Stimulated activated naive CD4-positive, alpha-beta T cell (primary cell): ENCODE data around the gene HBA1.
A peak's percentile ranks its signal among the peaks of the same experiment; 100 is the strongest.
"Not testable (repeated sequence)": the region's sequence is repeated elsewhere in the genome, so short reads cannot be mapped to it uniquely, and the experiment has no call there.

Source experiments
- DNase-seq, 6 experiments: peaks; one replicate each; lab custom pipeline; 2025; lab: John Stamatoyannopoulos, UW

HBA1 gene

DNA sequence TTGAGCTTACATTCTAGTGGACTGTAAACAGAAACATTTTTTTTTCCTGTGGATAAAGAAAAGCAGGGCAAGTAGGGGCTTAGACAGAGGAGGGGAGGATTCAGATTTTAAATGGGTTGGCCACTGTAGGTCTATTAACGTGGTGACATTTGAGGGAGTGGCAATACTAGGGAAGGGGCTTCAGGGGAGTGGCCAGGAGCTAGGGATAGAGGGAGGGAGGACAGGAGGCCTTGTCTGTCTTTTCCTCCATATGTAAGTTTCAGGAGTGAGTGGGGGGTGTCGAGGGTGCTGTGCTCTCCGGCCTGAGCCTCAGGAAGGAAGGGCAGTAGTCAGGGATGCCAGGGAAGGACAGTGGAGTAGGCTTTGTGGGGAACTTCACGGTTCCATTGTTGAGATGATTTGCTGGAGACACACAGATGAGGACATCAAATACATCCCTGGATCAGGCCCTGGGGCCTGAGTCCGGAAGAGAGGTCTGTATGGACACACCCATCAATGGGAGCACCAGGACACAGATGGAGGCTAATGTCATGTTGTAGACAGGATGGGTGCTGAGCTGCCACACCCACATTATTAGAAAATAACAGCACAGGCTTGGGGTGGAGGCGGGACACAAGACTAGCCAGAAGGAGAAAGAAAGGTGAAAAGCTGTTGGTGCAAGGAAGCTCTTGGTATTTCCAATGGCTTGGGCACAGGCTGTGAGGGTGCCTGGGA is 17.2 kb upstream of the HBA1 start:
- no peak for DNase-seq

DNA sequence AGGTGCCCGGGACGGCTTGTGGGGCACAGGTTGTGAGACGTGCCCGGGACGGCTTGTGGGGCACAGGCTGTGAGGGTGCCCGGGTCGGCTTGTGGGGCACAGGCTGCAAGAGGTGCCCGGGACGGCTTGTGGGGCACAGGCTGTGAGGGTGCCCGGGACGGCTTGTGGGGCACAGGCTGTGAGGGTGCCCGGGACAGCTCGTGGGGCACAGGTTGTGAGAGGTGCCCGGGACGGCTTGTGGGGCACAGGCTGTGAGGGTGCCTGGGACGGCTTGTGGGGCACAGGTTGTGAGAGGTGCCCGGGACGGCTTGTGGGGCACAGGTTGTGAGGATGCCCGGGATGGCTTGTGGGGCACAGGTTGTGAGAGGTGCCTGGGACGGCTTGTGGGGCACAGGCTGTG is 16.2 kb upstream of the HBA1 start:
- not testable (repeated sequence) for DNase-seq

DNA sequence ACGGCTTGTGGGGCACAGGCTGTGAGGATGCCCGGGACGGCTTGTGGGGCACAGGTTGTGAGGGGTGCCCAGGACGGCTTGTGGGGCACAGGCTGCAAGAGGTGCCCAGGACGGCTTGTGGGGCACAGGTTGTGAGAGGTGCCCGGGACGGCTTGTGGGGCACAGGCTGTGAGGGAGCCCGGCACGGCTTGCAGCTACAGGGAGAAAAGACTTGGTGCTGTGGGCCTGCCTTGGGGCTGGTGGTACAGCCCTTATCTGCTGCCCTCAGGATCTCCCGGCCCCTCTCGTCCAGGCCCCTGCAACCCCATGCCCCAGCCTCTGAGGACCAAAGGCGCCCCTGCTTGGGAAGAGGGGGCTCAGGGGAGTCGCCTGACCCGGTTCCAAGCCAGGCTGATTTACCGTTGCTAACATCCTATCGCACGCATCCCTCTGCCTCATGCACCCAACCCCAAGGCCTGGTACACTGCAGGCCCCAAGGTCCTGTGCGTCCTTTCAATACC is 15.7 kb upstream of the HBA1 start:
- DNase-seq = no peak

DNA sequence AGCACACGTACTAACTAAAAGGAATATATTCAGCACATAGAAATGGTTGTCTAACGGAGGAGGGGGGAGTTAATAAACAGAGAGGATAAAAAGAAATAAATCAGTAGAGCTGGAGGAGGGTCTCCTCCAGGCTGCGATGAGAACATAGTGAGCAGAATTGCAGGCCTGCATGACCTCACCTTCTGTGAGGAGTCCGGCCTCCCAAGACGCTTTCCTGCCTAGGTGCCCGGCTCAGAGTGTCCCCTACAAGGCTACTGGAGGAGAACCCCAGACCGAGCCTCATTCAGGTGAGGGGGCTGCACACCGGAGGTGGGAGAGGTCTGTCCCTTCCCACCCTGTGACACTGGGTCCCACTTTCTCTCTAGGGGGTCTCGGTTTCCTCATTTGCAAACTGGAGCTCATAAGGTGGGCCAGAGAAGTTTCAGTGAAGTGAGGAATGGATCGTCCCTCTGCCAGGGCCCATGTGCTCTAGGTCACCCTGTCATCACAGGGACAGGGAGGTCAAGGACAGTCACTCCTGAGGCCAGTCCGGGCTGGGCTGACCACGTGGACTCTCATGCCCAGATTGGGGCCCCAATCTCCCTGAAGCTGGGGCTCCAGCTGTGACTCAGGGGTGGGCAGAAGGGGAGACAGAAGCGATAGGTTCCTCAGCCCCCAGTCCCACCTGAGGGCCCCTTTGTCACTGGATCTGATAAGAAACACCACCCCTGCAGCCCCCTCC is 14.0 kb upstream of the HBA1 start:
- no peak for DNase-seq

DNA sequence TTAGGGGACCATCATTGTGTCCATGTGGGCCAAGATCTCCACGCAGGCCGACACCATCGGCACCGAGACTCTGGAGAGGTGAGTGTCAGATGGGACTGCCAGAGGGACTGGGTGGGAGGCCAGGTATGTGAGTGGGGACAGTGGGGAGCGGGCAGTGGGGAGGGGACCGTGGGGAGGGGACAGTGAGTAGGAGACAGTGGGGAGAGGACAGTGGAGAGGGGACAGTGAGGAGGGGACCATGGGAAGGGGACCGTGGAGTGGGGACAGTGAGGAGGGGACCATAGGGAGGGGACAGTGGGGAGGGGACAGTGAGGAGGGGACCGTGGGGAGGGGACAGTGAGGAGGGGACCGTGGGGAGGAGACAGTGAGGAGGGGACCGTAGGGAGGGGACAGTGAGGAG is 13.3 kb upstream of the HBA1 start:
- not testable (repeated sequence) for DNase-seq

DNA sequence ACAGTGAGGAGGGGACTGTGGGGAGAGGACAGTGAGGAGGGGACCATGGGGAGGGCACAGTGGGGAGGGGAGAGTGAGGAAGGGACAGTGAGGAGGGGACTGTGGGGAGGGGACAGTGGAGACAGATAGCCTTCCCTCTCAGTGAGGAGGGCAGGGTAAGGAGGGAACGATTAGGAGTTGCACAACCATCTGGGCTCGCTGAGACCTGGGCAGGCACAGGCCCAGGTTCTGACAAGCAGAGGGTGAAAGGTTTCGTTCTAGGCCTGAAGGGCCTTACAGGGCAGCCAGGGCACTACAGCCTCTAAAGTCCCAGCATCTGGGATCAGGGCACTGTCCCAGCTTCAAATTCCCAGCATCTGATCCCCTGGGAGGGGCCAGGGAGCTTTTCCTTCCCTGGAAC is 12.8 kb upstream of the HBA1 start:
- not testable (repeated sequence) for DNase-seq

DNA sequence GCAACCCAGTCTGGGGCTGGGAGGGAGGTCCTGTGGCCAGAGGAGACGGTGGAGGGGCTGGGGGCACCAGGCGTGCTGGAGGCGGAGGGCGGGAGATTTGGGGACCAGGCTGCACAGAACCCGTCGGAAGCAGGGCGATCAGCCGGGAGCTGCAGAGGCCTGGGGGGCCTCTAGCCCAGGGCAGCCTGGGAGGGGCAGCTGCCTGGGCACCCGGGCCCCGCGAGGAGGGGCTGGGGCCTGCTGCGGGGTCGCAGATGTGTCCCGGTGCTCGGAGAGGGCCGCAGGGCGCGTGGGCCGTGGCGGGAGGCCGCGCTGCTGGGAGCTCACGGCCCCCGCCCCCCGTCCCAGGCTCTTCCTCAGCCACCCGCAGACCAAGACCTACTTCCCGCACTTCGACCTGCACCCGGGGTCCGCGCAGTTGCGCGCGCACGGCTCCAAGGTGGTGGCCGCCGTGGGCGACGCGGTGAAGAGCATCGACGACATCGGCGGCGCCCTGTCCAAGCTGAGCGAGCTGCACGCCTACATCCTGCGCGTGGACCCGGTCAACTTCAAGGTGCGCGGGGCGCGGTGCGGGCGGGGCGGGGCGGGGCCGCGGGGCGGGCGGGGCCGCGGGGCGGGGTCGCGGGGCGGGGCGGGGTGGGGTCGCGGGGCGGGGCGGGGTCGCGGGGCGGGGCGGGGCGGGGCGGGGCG is 12.2 kb upstream of the HBA1 start:
- DNase-seq = not testable (repeated sequence)

DNA sequence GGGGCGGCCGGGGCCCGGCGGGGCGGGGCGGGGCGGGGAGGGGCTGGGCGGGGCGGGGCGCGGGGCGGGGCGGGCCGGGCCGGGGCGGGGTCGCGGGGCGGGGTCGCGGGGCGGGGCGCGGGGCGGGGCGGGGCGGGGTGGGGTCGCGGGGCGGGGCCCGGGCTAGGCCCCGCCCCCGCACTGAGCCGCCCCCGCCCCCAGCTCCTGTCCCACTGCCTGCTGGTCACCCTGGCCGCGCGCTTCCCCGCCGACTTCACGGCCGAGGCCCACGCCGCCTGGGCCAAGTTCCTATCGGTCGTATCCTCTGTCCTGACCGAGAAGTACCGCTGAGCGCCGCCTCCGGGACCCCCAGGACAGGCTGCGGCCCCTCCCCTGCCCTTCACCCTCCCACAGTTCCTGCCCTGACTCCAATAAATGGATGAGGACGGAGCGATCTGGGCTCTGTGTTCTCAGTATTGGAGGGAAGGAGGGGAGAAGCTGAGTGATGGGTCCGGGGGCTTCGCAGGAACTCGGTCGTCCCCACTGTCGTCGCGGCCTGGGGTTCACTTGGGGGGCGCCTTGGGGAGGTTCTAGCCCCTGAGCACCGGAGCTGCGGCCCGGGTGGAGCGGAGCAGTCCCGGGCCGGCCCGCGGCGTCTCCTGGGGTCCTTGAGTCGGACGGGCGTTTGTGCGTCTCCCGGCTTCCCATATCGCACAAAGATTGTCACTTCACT is 11.5 kb upstream of the HBA1 start:
- no peak for DNase-seq

DNA sequence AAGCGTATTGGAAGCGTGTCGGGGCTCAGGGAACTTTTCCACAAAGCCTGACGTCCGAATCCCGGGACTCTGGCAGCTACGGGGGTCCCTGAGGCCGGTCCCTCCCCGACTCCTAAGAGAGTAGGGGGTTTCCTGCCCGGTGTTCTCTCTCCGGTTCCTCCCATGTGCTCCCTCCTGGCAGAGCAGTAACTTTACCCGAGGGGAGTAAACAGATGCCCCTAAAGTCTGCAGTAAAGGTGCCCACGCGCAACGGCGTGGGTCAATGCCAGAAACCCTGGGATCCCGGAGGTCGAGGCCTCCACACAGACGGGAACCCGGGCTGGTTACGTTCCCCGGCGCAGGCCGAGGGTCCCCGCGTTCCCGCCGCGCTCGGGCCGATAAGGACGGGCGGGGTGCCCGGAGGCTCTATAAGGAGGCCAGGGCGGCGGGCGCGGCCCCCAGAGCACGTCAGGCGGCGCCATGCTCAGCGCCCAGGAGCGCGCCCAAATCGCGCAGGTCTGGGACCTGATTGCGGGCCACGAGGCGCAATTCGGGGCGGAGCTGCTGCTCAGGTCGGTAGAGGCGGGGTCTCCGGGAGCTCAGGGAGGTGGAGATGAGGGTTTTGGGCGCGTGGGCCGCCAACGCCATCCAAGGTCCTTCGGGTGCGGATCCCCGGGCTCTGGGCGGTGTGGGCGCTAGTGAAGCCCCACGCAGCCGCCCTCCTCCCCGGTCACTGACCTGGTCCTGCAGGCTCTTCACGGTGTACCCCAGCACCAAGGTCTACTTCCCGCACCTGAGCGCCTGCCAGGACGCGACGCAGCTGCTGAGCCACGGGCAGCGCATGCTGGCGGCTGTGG is 10.7 kb upstream of the HBA1 start, which contains the start of gene HBM:
Gene HBM, plus strand, starts transcription at position 440 of the 836 bp plus-strand sequence. Its CDS starts 20 bp downstream, at position 460.
- peak in 1 of 6 experiments; percentile 26 for DNase-seq

DNA sequence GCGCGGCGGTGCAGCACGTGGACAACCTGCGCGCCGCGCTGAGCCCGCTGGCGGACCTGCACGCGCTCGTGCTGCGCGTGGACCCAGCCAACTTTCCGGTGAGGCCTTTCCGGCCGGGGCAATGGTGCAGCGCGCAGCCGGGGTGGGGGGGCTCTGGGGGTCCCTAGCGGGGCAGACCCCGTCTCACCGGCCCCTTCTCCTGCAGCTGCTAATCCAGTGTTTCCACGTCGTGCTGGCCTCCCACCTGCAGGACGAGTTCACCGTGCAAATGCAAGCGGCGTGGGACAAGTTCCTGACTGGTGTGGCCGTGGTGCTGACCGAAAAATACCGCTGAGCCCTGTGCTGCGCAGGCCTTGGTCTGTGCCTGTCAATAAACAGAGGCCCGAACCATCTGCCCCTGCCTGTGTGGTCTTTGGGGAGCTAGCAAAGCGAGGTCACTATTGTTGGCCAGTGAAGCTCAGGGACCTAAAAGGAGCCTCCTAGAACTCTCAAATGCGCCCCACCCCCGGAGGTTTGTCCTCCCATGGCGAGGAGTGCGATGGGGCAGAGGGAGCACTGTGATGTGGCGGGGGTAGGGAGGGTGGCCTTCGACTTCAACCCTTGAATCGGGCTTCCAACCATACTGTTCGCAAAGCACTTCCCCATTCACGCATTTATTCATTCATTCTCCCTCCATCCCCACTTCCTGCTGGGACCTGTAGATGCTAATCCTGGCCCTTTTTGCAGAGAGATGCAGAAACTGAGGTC is 9.9 kb upstream of the HBA1 start:
- DNase-seq = no peak

DNA sequence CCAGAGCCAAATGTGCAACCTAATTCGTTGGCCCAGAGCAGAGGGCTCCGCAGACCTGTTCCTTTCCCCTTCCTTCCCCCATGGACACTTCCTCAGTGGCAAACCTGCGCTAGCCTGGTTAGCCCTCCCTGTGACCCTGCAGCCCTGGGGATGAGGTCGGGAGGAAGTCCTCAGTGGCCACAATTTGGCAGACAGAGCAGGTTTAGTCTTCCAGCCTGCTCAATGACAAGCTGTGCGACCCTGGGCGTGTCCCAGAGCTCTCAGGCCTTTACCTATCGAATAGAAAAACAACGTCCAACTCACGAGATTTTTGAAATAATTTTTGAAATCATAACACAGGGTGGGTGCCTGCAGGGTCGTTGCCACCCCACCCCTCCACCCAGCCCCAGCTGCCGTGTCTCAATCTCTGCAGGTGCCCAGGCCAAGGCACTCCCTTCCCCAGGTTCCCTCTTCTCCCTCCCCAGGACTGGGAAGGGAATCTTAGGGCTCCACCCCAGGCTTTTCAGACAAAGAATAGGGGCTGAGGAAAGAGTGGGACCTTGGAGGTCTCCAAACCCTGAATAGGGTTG is 9.3 kb upstream of the HBA1 start:
- DNase-seq = no peak

DNA sequence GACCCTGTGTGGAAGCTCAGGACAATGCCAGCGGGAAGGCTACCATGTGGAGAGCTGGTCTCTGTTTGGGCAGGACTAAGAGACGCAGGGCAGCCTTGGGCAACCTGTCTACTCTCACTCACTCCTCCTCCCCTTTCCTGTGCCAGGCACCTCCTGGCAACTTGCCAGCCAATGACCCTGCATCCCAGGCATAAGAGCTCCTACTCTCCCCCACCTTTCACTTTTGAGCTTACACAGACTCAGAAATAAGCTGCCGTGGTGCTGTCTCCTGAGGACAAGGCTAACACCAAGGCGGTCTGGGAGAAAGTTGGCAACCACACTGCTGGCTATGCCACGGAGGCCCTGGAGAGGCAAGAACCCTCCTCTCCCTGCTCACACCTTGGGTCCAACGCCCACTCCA is 8.1 kb upstream of the HBA1 start:
- no peak for DNase-seq

DNA sequence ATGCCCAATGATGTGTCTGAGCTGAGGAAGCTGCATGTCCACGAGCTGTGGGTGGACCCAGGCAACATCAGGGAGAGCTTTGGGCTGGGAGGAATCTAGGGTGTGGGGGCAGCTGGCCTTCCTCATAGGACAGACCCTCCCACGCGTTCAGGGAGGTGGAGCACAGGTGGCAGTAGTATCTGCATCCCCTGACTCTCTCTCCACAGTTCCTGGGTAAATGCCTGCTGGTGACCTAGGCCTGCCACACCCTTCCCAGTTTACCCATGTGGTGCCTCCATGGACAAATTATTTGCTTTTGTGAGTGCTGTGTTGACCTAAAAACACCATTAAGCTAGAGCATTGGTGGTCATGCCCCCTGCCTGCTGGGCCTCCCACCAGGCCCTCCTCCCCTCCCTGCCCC is 7.5 kb upstream of the HBA1 start:
- DNase-seq = no peak

DNA sequence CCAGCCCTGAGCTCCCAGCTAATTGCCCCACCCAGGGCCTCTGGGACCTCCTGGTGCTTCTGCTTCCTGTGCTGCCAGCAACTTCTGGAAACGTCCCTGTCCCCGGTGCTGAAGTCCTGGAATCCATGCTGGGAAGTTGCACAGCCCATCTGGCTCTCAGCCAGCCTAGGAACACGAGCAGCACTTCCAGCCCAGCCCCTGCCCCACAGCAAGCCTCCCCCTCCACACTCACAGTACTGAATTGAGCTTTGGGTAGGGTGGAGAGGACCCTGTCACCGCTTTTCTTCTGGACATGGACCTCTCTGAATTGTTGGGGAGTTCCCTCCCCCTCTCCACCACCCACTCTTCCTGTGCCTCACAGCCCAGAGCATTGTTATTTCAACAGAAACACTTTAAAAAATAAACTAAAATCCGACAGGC is 6.4 kb upstream of the HBA1 start:
- not testable (repeated sequence) for DNase-seq

DNA sequence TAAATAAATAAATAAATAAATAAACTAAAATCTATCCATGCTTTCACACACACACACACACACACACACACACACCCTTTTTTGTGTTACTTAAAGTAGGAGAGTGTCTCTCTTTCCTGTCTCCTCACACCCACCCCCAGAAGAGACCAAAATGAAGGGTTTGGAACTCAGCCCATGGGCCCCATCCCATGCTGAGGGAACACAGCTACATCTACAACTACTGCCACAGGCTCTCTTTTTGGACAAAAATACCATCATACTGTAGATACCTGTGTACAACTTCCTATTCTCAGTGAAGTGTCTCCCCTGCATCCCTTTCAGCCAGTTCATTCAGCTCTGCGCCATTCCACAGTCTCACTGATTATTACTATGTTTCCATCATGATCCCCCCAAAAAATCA is 5.7 kb upstream of the HBA1 start:
- DNase-seq = no peak

DNA sequence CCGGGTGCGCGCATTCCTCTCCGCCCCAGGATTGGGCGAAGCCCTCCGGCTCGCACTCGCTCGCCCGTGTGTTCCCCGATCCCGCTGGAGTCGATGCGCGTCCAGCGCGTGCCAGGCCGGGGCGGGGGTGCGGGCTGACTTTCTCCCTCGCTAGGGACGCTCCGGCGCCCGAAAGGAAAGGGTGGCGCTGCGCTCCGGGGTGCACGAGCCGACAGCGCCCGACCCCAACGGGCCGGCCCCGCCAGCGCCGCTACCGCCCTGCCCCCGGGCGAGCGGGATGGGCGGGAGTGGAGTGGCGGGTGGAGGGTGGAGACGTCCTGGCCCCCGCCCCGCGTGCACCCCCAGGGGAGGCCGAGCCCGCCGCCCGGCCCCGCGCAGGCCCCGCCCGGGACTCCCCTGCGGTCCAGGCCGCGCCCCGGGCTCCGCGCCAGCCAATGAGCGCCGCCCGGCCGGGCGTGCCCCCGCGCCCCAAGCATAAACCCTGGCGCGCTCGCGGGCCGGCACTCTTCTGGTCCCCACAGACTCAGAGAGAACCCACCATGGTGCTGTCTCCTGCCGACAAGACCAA is 4.0 kb upstream of the HBA1 start, which contains the start of gene HBA2:
Gene HBA2, plus strand, starts transcription at position 503 of the 568 bp plus-strand sequence. Its CDS starts 37 bp downstream, at position 540.
- DNase-seq = not testable (repeated sequence)

DNA sequence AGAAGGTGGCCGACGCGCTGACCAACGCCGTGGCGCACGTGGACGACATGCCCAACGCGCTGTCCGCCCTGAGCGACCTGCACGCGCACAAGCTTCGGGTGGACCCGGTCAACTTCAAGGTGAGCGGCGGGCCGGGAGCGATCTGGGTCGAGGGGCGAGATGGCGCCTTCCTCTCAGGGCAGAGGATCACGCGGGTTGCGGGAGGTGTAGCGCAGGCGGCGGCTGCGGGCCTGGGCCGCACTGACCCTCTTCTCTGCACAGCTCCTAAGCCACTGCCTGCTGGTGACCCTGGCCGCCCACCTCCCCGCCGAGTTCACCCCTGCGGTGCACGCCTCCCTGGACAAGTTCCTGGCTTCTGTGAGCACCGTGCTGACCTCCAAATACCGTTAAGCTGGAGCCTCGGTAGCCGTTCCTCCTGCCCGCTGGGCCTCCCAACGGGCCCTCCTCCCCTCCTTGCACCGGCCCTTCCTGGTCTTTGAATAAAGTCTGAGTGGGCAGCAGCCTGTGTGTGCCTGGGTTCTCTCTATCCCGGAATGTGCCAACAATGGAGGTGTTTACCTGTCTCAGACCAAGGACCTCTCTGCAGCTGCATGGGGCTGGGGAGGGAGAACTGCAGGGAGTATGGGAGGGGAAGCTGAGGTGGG is 3.1 kb upstream of the HBA1 start:
- not testable (repeated sequence) for DNase-seq

DNA sequence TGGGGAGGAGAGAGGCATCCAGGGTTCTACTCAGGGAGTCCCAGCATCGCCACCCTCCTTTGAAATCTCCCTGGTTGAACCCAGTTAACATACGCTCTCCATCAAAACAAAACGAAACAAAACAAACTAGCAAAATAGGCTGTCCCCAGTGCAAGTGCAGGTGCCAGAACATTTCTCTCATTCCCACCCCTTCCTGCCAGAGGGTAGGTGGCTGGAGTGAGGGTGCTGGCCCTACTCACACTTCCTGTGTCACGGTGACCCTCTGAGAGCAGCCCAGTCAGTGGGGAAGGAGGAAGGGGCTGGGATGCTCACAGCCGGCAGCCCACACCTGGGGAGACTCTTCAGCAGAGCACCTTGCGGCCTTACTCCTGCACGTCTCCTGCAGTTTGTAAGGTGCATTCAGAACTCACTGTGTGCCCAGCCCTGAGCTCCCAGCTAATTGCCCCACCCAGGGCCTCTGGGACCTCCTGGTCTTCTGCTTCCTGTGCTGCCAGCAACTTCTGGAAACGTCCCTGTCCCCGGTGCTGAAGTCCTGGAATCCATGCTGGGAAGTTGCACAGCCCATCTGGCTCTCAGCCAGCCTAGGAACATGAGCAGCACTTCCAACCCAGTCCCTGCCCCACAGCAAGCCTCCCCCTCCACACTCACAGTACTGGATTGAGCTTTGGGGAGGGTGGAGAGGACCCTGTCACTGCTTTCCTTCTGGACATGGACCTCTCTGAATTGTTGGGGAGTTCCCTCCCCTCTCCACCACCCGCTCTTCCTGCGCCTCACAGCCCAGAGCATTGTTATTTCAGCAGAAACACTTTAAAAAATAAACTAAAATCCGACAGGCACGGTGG is 2.3 kb upstream of the HBA1 start:
- DNase-seq = not testable (repeated sequence)
